Measurements from ENCODE around the gene PDGFB.

PDGFB gene

DNA sequence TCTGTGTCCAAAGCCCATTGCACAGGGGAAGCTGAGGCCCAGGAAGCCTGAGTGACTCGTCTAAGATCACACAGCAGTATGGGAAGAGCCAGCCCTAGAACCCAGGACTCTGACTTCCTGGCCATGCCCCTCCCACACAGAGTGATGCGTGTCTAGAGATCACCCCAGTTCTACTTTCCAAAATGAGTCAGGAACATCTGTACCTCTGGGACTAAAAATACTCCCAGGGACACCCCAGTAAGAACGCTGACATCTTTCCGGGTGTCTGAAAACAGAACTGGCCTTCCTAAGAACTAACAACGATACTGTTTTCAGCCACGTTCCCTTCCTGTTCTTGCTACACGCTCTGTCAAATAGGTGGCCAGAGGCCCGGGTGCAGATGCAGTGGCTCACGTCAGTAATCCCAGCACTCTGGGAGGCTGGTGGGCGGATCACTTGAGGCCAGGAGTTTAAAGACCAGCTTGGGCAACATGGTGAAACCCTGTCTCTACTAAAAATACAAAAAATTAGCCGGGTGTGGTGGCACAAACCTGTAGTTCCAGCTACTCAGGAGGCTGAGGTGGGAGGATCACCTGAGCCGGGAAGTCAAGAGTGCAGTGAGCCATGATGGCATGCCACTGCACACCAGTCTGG lies 21.7 kb upstream of the PDGFB start:
- peak; percentile 9 to 73 for DNase-seq (ENCODE audit: low read depth in 1 of 2, low spot score in 1 of 2)
- no peak overlapping the region for H3K4me3 ChIP-seq (replicated peaks; ENCODE audit: insufficient read depth, low read length)
- no peak overlapping the region for H3K27ac ChIP-seq (replicated peaks)
- H3K27me3 ChIP-seq (ENCODE audit: insufficient read depth, poor library complexity, severe bottlenecking), result no peaks in the 10 kb centered on the region
- TF ChIP-seq SPI1 (IDR thresholded peaks at IDR 0.05; ENCODE audit: borderline replicate concordance, low read depth) (no peak), POLR2AphosphoS5 (IDR thresholded peaks at IDR 0.05; ENCODE audit: low read depth) (no peak), GABPA (IDR thresholded peaks at IDR 0.05; ENCODE audit: low read depth) (no peak)
- TF ChIP-seq, protein P1, sequence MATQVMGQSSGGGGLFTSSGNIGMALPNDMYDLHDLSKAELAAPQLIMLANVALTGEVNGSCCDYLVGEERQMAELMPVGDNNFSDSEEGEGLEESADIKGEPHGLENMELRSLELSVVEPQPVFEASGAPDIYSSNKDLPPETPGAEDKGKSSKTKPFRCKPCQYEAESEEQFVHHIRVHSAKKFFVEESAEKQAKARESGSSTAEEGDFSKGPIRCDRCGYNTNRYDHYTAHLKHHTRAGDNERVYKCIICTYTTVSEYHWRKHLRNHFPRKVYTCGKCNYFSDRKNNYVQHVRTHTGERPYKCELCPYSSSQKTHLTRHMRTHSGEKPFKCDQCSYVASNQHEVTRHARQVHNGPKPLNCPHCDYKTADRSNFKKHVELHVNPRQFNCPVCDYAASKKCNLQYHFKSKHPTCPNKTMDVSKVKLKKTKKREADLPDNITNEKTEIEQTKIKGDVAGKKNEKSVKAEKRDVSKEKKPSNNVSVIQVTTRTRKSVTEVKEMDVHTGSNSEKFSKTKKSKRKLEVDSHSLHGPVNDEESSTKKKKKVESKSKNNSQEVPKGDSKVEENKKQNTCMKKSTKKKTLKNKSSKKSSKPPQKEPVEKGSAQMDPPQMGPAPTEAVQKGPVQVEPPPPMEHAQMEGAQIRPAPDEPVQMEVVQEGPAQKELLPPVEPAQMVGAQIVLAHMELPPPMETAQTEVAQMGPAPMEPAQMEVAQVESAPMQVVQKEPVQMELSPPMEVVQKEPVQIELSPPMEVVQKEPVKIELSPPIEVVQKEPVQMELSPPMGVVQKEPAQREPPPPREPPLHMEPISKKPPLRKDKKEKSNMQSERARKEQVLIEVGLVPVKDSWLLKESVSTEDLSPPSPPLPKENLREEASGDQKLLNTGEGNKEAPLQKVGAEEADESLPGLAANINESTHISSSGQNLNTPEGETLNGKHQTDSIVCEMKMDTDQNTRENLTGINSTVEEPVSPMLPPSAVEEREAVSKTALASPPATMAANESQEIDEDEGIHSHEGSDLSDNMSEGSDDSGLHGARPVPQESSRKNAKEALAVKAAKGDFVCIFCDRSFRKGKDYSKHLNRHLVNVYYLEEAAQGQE (IDR thresholded peaks at IDR 0.05; ENCODE audit: insufficient replicate concordance, low read depth), result no peak
- TF ChIP-seq, protein P2, sequence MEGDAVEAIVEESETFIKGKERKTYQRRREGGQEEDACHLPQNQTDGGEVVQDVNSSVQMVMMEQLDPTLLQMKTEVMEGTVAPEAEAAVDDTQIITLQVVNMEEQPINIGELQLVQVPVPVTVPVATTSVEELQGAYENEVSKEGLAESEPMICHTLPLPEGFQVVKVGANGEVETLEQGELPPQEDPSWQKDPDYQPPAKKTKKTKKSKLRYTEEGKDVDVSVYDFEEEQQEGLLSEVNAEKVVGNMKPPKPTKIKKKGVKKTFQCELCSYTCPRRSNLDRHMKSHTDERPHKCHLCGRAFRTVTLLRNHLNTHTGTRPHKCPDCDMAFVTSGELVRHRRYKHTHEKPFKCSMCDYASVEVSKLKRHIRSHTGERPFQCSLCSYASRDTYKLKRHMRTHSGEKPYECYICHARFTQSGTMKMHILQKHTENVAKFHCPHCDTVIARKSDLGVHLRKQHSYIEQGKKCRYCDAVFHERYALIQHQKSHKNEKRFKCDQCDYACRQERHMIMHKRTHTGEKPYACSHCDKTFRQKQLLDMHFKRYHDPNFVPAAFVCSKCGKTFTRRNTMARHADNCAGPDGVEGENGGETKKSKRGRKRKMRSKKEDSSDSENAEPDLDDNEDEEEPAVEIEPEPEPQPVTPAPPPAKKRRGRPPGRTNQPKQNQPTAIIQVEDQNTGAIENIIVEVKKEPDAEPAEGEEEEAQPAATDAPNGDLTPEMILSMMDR (IDR thresholded peaks at IDR 0.05; ENCODE audit: insufficient read depth, low read length), result no peak

DNA sequence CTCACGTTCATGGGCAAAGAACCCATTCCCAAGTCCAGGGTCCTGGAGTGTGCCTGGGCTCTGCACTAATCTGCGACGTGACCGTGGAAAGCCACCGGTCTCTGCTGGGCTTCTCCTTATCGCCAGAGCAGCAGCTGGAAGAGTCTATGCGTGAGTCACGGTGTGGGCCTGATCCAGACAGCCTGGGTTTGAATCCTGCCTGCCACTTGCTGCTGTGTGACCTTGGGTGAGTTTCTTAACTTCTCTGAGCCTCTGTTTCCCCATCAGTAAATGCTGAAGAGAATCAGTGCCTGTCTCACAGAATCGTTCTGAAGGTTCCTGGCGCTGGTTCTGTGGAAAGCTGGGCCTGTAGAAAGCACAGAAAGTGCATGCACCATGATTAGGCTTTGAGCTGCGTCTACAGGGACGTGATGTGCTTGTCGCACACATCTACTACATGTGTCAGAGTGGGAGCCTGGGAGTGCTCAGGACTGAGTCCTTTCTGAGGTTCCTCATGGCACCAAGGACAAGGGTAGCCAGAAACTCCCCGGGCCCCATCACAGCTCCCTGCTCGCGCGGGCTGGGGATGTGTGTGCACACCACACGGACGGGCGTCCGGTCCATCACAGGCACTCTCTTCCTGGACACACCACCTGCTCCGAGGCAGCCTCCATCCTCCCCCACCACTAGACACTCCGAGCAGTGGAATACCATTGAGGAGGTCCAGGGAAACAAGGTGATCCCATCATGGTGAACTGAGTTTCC lies 20.5 kb upstream of the PDGFB start:
- no peak overlapping the region for H3K27ac ChIP-seq (replicated peaks)
- TF ChIP-seq SPI1 (IDR thresholded peaks at IDR 0.05; ENCODE audit: borderline replicate concordance, low read depth) (no peak), GABPA (IDR thresholded peaks at IDR 0.05; ENCODE audit: low read depth) (no peak), POLR2AphosphoS5 (IDR thresholded peaks at IDR 0.05; ENCODE audit: low read depth) (no peak)
- TF ChIP-seq, protein P1 (IDR thresholded peaks at IDR 0.05; ENCODE audit: insufficient replicate concordance, low read depth), result no peak
- TF ChIP-seq, protein P2 (IDR thresholded peaks at IDR 0.05; ENCODE audit: insufficient read depth, low read length), result no peak
- DNase-seq (ENCODE audit: low read depth in 1 of 2, low spot score in 1 of 2), result no peak
- no peaks in the 10 kb centered on the region for H3K27me3 ChIP-seq (ENCODE audit: insufficient read depth, poor library complexity, severe bottlenecking)
- no peak overlapping the region for H3K4me3 ChIP-seq (replicated peaks; ENCODE audit: insufficient read depth, low read length)

DNA sequence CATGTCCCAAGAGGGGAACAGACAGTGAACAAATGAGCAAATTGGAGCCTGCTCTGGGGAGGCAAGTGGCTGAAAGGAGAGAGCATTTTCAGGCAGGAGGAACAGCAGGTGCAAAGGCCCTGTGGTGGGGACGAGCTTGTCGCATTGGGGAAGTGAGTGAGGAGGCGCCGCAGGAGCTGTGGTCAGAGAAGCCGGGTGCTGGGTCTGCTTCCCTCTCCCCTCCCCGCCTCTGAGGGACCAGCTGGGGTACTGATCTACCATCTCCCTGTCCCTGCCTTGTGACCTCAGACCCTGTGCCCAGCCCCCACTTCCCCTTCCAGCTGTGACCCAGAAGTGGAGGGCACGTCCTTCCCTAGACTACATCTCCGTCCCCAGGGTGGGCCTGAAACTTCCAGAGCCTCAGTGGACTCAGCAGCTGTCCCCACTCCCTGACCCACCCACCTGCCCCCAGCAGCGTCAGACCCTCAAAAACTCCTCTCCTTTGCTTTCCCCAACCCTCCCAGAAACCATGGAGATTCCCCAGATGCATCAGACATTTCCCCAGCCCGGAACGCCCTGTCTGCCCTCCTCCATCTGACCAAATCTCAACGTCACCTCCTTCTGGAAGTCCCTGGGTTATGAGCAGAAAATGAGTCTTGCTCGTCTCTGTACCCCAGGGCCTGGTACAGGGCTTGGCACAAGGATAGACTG lies 19.7 kb upstream of the PDGFB start:
- Histone ChIP-seq H3K4me3 (replicated peaks; ENCODE audit: insufficient read depth, low read length) (no peak overlapping the region), H3K27ac (replicated peaks) (no peak overlapping the region), H3K27me3 (ENCODE audit: insufficient read depth, poor library complexity, severe bottlenecking) (no peaks in the 10 kb centered on the region)
- TF ChIP-seq SPI1 (IDR thresholded peaks at IDR 0.05; ENCODE audit: borderline replicate concordance, low read depth), result peak; percentile 74; the same call in 1 of the 2 replicates
- TF ChIP-seq POLR2AphosphoS5 (IDR thresholded peaks at IDR 0.05; ENCODE audit: low read depth), result peak; percentile 55; the same call in 1 of the 2 replicates
- no peak for TF ChIP-seq GABPA (IDR thresholded peaks at IDR 0.05; ENCODE audit: low read depth)
- DNase-seq (ENCODE audit: low read depth in 1 of 2, low spot score in 1 of 2), result peak; percentile 82 to 85

All from HL-60 (cell line).